Renal cortical epithelial cell (primary cell): ENCODE results near the gene SBNO1. TPM values are rescaled to one million over a fixed set of nuclear protein-coding genes. Genes with fewer than 3 reads are reported as not detected.
"Not testable (repeated sequence)": the region's sequence is repeated elsewhere in the genome, so short reads cannot be mapped to it uniquely, and the experiment has no call there.

Experiments used
- DNase-seq: peaks from one replicate; pipeline ENCODE4 v3.0.0-alpha.2; 2011; ENCODE audit warnings: low read depth
- total RNA-seq: library from RNA; depleted of rRNA; stranded (reverse); fragments of >200 nt; gene quantifications from 2 replicates; pipeline ENCODE4 v1.2.3, GENCODE V29; 2014

The SBNO1 gene
- total RNA-seq, 1 donor from 2014 or later = 49.5 TPM

DNA sequence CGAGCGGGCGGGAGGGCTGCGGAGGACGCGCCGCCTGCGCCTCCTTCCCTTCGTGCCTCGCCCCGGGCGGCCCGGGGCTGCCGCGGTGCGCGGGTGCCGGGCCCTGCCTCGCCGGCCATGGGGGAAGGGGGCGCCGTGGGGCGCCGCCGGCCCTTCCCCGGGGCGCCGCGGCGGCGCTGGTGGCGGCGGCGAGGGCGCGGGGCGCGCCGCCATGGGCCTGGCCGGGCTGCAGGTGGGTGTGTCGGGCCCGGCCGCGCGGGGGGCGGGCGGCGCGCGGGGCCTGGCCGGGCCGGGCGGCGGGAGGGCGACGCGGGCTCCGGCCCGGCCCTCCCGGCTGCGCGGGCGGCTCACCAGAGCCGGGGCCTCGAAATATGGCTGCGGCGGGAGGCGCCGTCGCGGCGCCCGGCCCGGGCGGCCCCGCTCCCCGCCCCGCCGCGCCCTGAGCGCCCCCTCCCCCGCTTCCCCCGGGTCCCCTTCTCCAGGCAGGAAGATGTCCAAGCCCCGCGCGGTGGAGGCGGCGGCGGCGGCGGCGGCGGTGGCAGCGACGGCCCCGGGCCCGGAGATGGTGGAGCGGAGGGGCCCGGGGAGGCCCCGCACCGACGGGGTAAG, 24.4 kb upstream of the SBNO1 start:
- no peak for DNase-seq

DNA sequence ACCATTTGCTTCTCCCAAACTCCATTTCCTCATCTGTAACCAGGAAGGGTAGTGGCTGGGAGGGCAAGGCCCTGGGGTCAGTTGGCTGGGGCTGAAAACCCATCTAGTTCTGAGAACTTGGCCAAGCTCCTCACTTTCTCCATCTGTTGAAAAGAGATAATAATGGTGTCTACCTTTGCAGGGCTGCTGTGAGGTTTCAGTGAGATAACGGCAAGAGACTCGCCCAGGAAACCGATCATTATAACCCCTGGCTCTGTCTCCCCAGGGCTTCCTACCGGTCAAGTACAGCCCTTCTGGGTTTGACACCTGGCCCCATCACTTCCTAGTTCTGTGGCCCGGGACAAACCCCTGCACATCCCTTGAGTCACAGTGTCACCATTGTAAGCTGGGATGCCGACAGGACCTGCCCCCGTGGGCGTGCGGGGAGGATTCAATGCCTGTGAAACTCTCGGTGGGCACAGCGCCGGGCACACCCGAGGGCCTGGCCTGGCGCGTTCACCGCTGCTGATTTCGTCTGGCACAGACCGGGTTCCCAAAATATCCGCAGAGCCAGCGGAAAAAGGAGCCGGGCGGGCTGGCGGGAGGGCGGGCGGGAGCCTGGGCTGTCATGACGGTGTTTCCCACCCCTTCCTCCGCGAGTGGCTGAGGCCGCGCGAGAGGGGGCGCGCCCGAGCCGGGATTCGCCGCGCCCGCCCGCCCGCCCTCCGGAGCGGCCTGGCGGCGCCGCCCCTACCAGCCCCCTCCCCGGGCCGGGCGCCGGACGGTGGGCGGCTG, 23.7 kb upstream of the SBNO1 start:
- no peak for DNase-seq

DNA sequence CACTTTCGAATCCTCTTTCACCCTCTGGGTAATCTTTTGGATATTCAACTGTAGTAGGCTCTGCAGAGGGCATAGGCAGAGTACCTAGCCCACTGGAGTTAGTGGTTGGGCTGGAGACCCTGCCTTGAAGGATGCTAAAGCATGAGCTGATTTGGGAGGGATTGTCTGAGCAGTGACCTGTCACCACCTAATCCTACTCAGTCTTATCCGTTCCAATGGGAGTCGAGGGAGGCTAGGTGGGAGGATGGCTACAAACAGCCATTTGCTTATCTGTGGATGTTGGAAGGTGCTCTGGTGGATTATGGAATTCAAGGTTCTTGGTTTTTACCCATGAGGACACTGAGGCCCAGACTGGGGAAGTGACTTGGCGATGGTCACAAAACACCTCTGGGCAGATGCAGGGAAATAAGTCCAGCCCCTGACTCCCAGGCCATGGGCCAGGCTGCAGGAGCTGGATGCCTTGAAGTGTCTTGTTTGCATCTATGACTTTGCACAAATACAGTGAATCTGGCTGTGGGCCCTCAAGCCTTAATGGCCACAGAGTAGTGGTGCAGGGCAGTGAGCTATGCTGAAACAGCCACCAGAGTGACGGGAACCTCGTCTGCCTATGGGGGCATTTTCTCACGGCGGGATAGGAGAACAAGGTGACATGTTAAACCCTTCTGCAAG, 23.0 kb upstream of the SBNO1 start:
- no peak for DNase-seq

DNA sequence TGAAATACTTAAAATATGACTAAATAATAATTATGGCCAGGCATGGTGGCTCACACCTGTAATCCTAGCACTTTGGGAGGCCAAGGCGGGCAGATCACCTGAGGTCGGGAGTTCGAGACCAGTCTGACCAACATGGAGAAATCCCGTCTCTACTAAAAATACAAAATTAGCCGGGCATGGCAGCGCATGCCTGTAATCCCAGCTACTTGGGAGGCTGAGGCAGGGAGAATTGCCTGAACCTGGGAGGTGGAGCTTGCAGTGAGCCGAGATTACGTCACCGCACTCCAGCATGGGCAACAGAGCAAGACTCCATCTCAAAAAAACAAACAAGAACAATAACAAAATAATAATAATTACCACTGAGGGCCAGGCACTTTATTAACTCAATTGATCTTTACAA, 20.9 kb upstream of the SBNO1 start:
- not testable (repeated sequence) for DNase-seq

- DNase-seq = peak; percentile 59
Observed at GRCh38 chr12:123384994-123385376, 20.3 kb upstream of the SBNO1 start.

GRCh38 chr12:123384318-123384993, 19.8 kb upstream of the SBNO1 start:
- DNase-seq = no peak

DNA sequence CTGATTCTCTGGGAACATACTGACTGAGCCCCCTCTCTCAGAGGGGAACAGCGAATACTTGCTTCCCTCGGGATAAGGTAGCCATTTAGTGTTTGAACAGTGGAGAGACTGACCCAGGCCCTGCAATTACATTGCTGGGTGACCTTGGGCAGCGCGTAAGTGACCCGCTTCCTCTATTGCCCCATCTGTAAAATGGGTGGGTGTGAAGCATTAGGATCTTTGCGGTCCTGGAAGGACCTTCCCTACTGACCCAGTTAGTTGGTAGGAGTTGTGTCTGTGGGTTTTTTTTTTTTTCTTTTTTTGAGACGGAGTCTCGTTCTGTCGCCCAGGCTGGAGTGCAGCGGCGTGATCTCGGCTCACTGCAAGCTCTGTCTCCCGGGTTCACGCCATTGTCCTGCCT, 18.0 kb upstream of the SBNO1 start:
- DNase-seq = no peak

DNA sequence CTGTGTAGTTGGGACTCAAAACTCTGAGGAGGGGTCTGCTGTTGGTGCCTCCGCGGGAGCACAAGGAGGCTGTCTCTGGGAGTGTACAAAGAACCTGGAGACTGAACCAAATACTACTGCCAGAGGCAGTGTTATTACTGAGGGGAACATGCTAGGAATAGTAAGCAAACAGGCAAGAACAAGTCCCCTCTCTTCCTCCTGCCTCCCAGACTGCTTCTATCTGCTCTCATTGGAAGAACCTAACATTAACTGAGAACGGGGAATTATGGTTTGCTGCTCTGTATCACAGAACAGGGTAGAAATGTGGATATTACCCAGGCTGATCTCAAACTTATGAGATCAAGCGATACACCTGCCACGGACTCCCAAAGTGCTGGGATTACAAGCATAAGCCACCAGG, 14.7 kb upstream of the SBNO1 start:
- no peak for DNase-seq

DNA sequence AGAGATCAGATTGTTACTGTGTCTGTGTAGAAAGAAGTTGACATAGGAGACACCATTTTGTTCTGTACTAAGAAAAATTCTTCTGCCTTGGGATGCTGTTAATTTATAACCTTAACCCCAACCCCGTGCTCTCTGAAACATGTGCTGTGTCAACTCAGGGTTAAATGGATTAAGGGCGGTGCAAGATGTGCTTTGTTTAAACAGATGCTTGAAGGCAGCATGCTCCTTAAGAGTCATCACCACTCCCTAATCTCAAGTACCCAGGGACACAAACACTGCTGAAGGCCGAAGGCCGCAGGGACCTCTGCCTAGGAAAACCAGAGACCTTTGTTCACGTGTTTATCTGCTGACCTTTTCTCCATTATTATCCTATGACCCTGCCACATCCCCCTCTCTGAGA, 7.8 kb upstream of the SBNO1 start:
- DNase-seq = not testable (repeated sequence)

DNA sequence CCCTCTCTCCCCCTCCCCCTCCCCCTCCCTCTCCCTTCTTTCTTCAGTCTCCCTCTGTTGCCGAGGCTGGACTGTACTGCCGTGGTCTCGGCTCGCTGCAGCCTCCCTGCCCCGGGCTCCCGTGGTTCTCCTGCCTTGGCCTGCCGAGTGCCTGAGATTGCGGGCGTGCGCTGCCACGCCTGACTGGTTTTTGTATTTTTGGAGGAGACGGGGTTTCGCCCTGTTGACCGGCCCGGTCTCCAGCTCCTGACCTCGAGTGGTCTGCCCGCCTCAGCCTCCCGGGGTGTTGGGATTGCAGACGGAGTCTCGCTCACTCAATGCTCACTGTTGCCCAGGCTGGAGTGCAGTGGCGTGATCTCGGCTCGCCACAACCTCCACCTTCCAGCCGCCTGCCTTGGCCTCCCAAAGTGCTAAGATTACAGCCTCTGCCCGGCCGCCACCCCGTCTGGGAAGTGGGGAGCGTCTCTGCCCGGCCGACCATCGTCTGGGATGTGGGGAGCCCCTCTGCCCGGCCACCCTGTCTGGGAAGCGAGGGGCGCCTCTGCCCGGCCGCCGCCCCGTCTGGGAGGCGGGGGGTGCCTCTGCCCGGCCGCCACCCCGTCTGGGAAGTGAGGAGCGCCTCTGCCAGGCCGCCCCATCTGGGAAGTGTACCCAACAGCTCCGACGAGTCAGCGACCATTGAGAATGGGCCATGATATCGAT, 7.2 kb upstream of the SBNO1 start:
- DNase-seq = not testable (repeated sequence)

GRCh38 chr12:123369229-123369628, 4.6 kb upstream of the SBNO1 start:
- no peak for DNase-seq

DNA sequence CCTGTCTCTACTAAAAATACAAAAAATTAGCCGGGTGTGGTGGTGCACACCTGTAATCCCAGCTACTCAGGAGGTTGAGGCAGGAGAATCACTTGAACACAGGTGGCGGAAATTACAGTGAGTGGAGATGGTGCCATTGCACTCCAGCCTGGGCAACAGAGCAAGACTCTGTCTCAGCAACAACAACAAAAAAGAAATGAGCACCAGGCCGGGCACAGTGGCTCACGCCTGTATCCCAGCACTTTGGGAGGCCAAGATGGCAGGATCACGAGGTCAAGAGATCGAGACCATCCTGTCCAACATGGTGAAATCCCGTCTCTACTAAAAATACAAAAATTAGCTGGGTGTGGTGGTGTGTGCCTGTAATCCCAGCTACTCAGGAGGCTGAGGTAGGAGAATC, 3.8 kb upstream of the SBNO1 start:
- not testable (repeated sequence) for DNase-seq

DNA sequence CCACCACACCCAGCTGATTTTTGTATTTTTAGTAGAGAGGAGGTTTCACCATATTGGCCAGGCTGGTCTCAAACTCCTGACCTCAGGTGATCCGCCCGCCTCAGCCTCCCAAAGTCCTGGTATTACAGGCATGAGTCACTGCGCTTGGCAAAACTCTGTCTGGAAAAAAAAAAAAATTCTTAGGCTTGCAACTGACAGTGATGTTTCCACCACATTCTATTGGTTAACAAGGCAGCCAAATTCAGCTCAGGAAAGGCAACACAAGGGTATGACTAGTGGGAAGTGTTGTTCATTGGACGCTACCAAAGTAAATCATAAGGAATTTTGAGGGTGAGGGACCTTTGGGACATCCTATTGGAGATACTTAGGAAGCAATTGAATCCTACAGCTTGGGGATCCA, 2.9 kb upstream of the SBNO1 start:
- no peak for DNase-seq

DNA sequence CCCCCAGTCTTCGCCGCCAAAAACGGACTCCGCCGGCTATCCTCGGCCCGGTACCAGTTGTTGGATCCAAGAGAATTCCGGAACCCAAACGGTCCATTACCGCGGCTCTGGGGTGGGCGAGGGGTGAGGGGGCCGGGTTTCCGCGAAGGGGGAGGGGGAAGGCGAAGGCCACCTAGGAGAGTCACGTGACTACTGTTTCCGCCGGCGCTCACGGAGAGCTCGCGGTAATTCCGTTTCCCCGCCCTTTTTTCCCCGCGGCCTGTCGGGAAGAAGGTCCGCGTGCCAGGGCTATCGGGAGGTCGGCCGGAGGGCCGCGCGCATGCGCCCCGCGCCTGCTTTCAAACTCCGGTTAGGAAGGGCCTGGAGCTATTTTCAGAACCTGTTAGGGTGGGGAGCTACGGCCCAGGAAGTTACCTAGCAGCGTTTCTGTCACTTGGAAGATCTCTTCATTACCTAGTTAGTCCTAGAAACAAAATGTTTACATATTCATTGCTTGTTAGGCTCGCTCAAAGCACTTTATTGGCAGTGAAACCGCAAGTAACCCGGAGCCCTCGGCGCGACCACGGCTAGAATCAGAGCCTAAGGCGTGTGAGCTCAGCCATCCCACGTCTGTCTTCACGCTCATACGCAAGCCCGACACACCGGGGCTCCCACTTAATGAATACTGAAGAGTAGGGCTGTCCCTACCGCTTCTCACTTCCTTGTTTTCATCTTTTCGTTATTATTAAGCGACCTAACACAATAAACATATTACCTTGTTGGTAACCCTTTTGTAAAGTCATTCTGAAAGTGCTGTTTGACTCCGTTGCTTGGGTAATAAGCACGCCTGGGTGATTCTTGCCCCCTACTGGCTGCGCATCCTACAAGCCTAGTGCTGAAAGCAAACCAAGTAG, 624 bp upstream of the SBNO1 start:
- peak; percentile 95 for DNase-seq

GRCh38 chr12:123363740-123364531, 711 bp downstream of the SBNO1 start:
- peak; percentile 37 for DNase-seq

DNA sequence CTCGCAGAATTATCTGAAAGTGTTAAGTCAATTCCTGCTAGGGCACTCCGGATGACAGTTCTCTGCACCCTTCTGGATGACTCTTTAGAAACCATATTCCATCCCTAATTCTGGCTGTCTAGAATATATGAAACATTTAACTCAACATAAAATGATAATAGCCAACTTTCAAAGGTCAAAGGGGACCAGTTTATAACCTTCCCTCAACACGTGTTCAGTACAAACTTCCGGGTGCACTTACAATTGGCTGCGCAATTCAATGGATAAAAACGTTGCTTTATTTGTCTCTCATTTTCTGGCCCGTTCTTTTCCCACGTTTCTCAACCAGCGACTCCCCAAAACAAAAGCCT, 1.3 kb downstream of the SBNO1 start:
- no peak for DNase-seq

GRCh38 chr12:123358035-123358434, 6.6 kb downstream of the SBNO1 start:
- DNase-seq = no peak

DNA sequence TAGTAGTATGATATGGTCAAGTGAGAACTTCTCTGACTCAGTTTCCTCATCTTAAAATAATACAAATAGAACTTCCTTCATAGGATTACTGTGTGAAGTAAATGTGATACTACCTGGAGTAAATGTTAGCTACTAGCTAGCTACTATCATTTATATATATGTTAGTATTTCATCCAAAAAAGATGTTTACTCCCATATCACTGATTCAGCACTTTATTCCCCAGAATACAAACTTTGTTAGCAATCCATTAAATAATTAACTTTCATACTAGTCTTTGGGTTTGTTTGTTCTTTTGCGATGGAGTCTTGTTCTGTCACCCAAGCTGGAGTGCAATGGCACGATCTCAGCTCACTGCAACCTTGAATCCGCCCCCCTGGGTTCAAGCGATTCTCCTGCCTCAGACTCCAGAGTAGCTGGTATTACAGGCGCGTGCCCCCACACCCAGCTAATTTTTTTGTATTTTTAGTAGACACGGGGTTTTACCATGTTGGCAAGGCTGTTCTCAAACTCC, 8.4 kb downstream of the SBNO1 start:
- DNase-seq = no peak

DNA sequence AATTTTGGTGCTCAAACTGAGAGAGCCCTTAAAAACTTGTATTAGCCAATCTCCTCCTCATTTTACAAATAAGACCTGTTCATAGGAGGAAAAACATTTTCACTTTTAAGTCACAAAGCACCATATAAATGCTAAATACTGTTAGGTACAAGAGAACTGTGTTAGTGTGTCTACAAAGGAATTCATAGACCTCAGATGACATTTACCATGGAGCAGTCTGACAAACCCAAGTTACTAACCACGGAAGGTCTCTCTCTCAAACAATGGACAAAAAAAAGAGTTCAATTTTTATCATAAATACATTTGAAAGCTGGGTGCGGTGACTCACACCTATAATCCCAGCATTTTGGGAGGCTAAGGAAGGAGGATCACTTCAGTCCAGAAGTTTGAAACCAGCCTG, 10.0 kb downstream of the SBNO1 start:
- DNase-seq = no peak

GRCh38 chr12:123351349-123351748, 13.3 kb downstream of the SBNO1 start:
- no peak for DNase-seq
